Kidney (tissue), 14 donors: ENCODE data around the gene NGRN. TPM values are rescaled to one million over a fixed set of nuclear protein-coding genes. Genes with fewer than 3 reads are reported as not detected.
"Not testable (repeated sequence)": the region's sequence is repeated elsewhere in the genome, so short reads cannot be mapped to it uniquely, and the experiment has no call there.

ENCODE experiments used
- DNase-seq, 5 donors: peaks; one replicate each; pipeline ENCODE4 v3.0.0-alpha.2; 2013 to 2020
- FAIRE-seq: peaks from 2 replicates; lab custom pipeline; 2012; peaks lifted over from hg19 to GRCh38; lab: Jason Lieb, UNC
- H3K27ac ChIP-seq, 2 donors: one replicate each; pipeline ENCODE4 v1.7.0; 2013; ENCODE audit warnings: low read depth in 2 of 2, low read length in 2 of 2, inconsistent platforms in 1 of 2
- H3K27me3 ChIP-seq: one replicate; pipeline ENCODE4 v1.7.1; 2013; ENCODE audit warnings: low read length, inconsistent platforms; ENCODE audit not compliant: control insufficient read depth, insufficient read depth
- H3K36me3 ChIP-seq, 3 donors: one replicate each; pipeline versions ENCODE4 v1.7.0 to v1.7.1; 2013; ENCODE audit warnings: low read length in 3 of 3, control low read depth in 1 of 3, inconsistent platforms in 1 of 3; ENCODE audit not compliant: insufficient read depth in 3 of 3, control insufficient read depth in 2 of 3
- H3K4me1 ChIP-seq, 3 donors: one replicate each; pipeline versions ENCODE4 v1.7.0 to v1.7.1; 2013; ENCODE audit warnings: low read length in 3 of 3, inconsistent platforms in 1 of 3, low read depth in 1 of 3; ENCODE audit not compliant: control insufficient read depth in 2 of 3, insufficient read depth in 2 of 3
- H3K4me3 ChIP-seq, 3 donors: one replicate each; pipeline versions ENCODE4 v1.7.0 to v1.8.1; 2013; ENCODE audit warnings: low read length in 3 of 3, control low read depth in 1 of 3, inconsistent platforms in 1 of 3
- H3K9ac ChIP-seq, 3 donors: one replicate each; pipeline versions ENCODE4 v1.7.0 to v1.7.1; 2013; ENCODE audit warnings: low read length in 3 of 3, control low read depth in 1 of 3, inconsistent platforms in 1 of 3
- H3K9me3 ChIP-seq, 3 donors: one replicate each; pipeline versions ENCODE4 v1.7.0 to v1.7.1; 2013; ENCODE audit warnings: low read length in 3 of 3, control low read depth in 1 of 3, inconsistent platforms in 1 of 3; ENCODE audit not compliant: control insufficient read depth in 2 of 3, insufficient read depth in 1 of 3
- intact Hi-C: fragments of 100-400 bp; cut with DNase I; formaldehyde crosslinking; loops from one replicate; pipeline ENCODE4 v1.11.1; 2022
- polyA plus RNA-seq: library from polyadenylated mRNA; stranded (reverse); fragments of 350-450 nt; fragmentation: Illumina TruSeq; extraction: RNeasy Lipid Tissue Mini Kit (QIAGEN cat#74804); gene quantifications from one replicate; pipeline ENCODE4 v1.2.3, GENCODE V29; 2014; ENCODE audit warnings: low read depth, low replicate concordance; ENCODE audit not compliant: insufficient read depth
- total RNA-seq: library from RNA; stranded (reverse); fragmentation: NEBNext Ultra II Directional; extraction: Animal tissue kit (Norgen Biotek cat#: 25700); gene quantifications from one replicate; pipeline ENCODE4 v1.2.1, GENCODE V29; 2021
- TF ChIP-seq, protein P1 (sequence below): IDR thresholded peaks from 3 replicates; pipeline ENCODE4 v1.5.1; 2012; ENCODE audit warnings: mild to moderate bottlenecking, moderate library complexity, borderline replicate concordance; ENCODE audit not compliant: insufficient read depth; ENCODE audit errors: extremely low read depth
- donor health status: control.
- donor health status: control.
- donor health status: control.
- donor health status: control.
- donor health status: control.
- donor health status: DM: yes; HTN: yes; CAD: no.
- donor health status: Normal renal cell carcinoma (clear cell type).

Gene NGRN
- total and polyA plus RNA-seq, 2 donors from 2014 or later: 81.9 to 93.8 TPM

DNA sequence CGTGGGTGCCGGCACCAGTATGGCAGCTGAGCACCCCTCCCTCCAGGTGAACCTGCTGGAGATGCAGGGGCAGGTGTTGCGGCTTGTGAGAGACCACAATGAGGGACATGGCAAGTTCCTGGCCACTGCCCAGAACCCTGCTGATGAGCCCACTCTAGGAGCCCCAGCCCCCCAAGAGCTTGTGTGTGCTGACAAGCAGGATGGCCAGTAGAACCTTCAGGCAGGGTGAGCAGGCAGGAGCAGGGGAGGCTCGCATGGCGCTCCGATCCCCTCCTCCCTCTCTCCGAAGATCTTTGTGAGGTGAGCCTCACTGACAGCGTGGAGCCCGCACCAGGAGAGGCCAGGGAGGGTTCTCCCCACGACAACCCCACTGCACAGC is 29.8 kb downstream of the NGRN start:
- H3K9me3 ChIP-seq: no peaks in the 10 kb centered on the region
- no peak overlapping the region for H3K9ac ChIP-seq
- intact Hi-C loops: no loop called here
- no peaks in the 10 kb centered on the region for H3K27me3 ChIP-seq
- H3K36me3 ChIP-seq: no peaks in the 10 kb centered on the region
- no peak for FAIRE-seq
- H3K4me1 ChIP-seq: no peaks in the 10 kb centered on the region
- H3K4me3 ChIP-seq: no peak overlapping the region
- no peak overlapping the region for H3K27ac ChIP-seq
- TF ChIP-seq, protein P1, sequence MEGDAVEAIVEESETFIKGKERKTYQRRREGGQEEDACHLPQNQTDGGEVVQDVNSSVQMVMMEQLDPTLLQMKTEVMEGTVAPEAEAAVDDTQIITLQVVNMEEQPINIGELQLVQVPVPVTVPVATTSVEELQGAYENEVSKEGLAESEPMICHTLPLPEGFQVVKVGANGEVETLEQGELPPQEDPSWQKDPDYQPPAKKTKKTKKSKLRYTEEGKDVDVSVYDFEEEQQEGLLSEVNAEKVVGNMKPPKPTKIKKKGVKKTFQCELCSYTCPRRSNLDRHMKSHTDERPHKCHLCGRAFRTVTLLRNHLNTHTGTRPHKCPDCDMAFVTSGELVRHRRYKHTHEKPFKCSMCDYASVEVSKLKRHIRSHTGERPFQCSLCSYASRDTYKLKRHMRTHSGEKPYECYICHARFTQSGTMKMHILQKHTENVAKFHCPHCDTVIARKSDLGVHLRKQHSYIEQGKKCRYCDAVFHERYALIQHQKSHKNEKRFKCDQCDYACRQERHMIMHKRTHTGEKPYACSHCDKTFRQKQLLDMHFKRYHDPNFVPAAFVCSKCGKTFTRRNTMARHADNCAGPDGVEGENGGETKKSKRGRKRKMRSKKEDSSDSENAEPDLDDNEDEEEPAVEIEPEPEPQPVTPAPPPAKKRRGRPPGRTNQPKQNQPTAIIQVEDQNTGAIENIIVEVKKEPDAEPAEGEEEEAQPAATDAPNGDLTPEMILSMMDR: no peak
- no peak for DNase-seq

DNA sequence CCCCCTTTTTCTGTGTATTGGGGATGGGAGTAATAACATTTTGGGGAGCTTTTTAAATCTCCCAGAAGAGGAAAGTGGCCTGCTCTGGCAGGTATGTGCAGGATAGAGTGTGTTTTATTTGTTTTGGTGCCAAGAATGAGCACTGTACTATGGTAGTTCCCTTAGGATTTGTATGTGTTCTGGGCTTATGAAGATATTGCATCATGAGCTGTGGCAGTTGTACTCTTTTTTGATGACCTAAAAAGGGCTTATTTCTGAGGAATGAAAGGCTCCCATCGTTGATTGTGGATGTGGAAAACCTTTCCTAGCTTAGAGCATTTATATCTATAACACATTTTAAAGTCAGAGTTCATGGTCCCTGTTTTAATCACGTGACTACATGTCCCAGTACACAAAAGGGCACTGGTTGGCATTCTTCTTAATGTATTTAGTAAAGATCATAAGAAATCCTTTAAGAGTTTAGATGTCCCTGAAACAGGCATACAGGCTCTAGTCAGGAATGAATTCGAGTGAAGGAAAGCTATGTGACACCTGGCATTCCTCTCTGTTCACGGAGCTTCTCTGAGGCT is 30.9 kb downstream of the NGRN start:
- H3K4me3 ChIP-seq, H3K9ac ChIP-seq, H3K27ac ChIP-seq, H3K27me3 ChIP-seq, FAIRE-seq, intact Hi-C loops, DNase-seq, H3K4me1 ChIP-seq, H3K36me3 ChIP-seq, H3K9me3 ChIP-seq: not testable (repeated sequence)

DNA sequence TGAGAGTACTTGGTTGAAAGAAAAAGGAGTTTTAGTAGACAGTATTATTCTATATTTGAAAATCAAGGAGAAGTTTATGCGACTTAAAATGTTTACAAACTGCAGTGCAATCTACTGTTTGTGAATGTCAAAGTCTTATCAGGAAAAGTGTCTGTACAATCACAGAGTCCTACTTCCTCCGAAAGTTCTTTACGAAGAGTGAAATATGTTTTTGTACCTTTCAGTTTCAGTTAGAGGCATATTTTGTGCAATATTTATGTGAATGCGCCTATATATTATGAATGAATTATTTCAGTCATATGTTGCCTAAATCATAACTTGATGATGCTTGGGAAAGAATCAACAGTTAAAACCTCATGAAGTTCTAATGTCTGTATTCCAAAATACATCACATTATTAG is 31.5 kb downstream of the NGRN start:
- peaks cover 0 to 9% (median 5%) of the 10 kb centered on the region in 3 donors for H3K4me1 ChIP-seq
- intact Hi-C loops: no loop called here
- H3K9me3 ChIP-seq: no peaks in the 10 kb centered on the region
- no peaks in the 10 kb centered on the region for H3K27me3 ChIP-seq
- H3K36me3 ChIP-seq: no peaks in the 10 kb centered on the region
- H3K4me3 ChIP-seq: no peak overlapping the region
- no peak for DNase-seq
- no peak overlapping the region for H3K9ac ChIP-seq
- FAIRE-seq: no peak
- no peak overlapping the region for H3K27ac ChIP-seq
- TF ChIP-seq, protein P1: no peak

DNA sequence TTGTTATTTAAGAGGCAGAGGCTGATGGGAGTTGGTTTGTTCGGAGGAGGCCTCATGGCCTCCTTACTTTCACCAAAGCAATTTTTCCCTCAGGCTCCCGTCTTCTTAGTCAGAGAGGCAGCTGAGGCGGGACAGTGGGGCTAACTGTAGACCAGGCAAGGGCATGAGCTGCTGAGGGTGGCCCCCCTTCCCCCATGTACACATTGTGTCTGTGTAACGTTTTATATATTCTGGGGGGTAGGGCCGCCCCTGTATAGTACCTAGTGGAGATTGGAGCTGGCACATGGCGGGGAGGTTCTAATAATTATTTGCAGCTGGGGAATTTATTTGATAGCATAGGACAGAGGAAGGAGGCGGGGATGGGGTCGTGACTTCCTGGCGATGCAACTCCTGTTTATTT is 35.1 kb downstream of the NGRN start:
- H3K36me3 ChIP-seq: no peaks in the 10 kb centered on the region
- H3K27ac ChIP-seq: no peak overlapping the region
- TF ChIP-seq, protein P1: no peak
- H3K4me1 ChIP-seq: peaks cover 0 to 9% (median 5%) of the 10 kb centered on the region in 3 donors
- H3K4me3 ChIP-seq: no peak overlapping the region
- FAIRE-seq (no peak), DNase-seq (no peak)
- H3K9ac ChIP-seq: no peak overlapping the region
- intact Hi-C loops: no loop called here
- no peaks in the 10 kb centered on the region for H3K9me3 ChIP-seq
- H3K27me3 ChIP-seq: no peaks in the 10 kb centered on the region
